GM12891 (cell line): ENCODE measurements around the gene BTBD9.

Source experiments
- DNase-seq: peaks from one replicate; pipeline ENCODE4 v3.0.0; 2011; ENCODE audit warnings: low spot score; ENCODE audit not compliant: insufficient read length
- FAIRE-seq: peaks from 2 replicates; lab custom pipeline; 2011; peaks lifted over from hg19 to GRCh38; lab: Jason Lieb, UNC
- PAX5 ChIP-seq: IDR thresholded peaks from 2 replicates; pipeline ENCODE4 v1.6.1; 2011; ENCODE audit warnings: low read length, moderate library complexity, mild to moderate bottlenecking; ENCODE audit not compliant: insufficient read depth, severe bottlenecking
- POLR2A ChIP-seq: IDR thresholded peaks from 2 replicates; pipeline ENCODE4 v1.6.1; 2011; ENCODE audit warnings: low read depth, low read length, control low read depth
- POLR2AphosphoS5 ChIP-seq: IDR thresholded peaks from 2 replicates; pipeline ENCODE4 v1.6.1; 2011; ENCODE audit warnings: low read depth, low read length, control low read depth
- POU2F2 ChIP-seq: IDR thresholded peaks from 2 replicates; pipeline ENCODE4 v1.6.1; 2011; ENCODE audit warnings: low read depth, mild to moderate bottlenecking, control low read depth, low read length, moderate library complexity
- SPI1 ChIP-seq: IDR thresholded peaks from 2 replicates; pipeline ENCODE4 v1.6.1; 2011; ENCODE audit warnings: low read depth, low read length, control low read depth
- TAF1 ChIP-seq: IDR thresholded peaks from 2 replicates; pipeline ENCODE4 v1.6.1; 2011; ENCODE audit warnings: low read depth, low read length, control low read depth

BTBD9 gene

DNA sequence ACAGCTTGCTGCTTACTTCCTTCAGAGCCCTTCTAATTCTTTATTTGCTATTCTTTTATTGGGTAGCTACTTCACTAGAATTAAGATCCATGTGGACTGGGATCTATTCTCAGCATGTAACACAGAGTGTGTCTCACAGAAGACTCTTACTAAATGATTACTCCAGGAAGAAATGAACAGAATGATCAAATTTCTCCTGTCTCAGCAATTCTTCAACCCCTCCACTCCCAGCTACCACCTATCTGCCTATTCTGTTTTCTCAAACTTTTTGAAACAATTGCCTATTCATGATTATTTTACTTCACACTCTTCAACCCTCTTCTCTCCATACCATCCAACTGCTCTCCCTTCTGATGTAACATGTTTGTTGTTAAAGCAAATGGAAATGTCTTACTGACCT lies 132.6 kb downstream of the BTBD9 start:
- DNase-seq (no peak), FAIRE-seq (no peak)
- no peak for TF ChIP-seq POLR2A
- no peak for TF ChIP-seq SPI1
- no peak for TF ChIP-seq TAF1
- no peak for TF ChIP-seq POLR2AphosphoS5
- TF ChIP-seq PAX5: no peak
- no peak for TF ChIP-seq POU2F2

DNA sequence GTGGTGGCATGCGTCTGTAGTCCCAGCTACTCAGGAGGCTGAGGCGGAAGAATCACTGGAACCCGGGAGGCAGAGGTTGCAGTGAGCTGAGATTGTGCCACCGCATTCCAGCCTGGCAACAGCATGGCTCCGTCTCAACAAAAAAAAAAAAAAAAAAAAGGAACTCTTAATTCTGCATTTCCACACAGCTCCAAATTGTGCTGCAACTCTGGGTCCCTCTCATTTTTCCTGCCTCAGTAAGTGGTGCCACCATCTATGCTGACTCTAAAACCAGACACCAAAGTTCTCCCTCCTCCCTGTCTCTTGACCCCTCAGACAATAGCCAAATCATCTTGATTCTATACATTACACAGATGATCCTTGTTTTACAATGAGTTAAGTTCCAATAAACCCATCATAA lies 133.9 kb downstream of the BTBD9 start:
- FAIRE-seq: no peak
- no peak for TF ChIP-seq POU2F2
- no peak for TF ChIP-seq POLR2AphosphoS5
- no peak for TF ChIP-seq TAF1
- TF ChIP-seq PAX5: no peak
- TF ChIP-seq POLR2A: no peak
- no peak for TF ChIP-seq SPI1
- no peak for DNase-seq

GRCh38 chr6:38504996-38505395 lies 134.7 kb downstream of the BTBD9 start:
- no peak for DNase-seq
- TF ChIP-seq PAX5 (no peak), POLR2AphosphoS5 (no peak), TAF1 (no peak), SPI1 (no peak), POU2F2 (no peak), POLR2A (no peak)
- no peak for FAIRE-seq

DNA sequence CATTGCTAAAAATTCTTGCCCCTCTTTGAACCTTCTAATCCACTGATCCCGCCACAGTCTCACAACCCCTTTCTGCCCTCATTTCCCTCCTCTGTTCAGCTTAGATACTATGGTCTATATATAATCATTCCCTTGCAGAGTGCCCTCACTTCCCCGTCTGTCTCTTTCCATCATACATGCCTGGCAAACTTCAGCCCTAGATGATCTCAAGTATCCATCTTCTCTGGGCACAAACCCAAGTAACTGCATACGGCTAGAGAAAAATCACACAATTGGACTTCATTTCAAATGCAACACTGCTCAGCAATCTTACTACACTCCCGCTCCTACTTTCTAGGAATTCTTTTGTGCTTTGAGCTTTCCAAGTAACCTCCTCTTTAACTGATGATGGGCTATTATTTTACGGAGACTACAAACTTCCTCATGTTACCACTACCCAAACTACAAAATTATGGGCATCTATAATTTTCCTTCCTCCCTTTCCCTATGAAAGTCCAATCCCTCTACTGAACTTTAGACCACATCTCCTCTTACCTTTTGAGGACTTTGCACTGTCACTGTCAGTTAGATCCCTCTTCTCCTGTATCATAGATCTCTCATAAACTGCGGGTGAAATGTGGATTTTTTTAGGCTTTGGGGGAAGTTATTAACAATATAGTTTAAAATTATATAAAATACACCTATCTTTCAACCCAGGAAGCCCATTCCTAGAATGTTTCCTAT lies 135.6 kb downstream of the BTBD9 start:
- DNase-seq: no peak
- TF ChIP-seq SPI1: no peak
- no peak for TF ChIP-seq POU2F2
- no peak for TF ChIP-seq POLR2A
- no peak for TF ChIP-seq TAF1
- no peak for TF ChIP-seq POLR2AphosphoS5
- no peak for TF ChIP-seq PAX5
- FAIRE-seq: no peak

DNA sequence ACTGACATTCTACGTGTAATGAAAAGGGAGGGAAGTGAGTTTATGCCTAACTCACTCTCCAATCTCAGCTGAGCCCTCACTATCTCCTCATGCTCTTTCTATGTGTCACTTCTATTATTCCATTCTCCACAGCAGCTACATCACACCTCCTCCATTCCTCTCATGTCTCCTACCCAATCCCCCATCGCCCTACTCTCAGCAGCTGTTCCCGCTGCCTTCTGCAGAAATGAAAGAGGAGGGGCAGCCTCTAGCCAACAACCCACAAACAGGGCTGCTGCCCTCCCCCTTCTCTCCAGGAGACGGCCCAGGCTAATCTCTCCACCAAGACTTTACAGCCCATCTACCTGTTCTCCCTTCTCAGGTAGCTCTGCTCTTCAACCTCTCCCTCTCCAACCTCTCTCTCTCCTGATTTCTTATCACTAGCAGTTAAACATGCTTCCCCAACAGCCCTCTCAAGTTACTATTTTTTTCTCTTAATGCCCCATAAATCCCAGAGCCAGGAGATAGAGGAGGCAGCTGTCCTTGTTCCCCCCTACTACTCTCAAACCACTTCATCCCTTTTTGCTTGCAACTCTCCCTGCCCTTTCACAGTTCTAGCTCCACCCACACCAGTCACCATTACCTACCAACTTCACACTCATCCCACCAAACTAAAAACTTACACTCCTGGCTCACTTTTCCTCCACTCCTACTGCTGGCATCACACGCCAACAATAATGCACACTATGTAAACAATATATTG lies 136.5 kb downstream of the BTBD9 start:
- no peak for FAIRE-seq

DNA sequence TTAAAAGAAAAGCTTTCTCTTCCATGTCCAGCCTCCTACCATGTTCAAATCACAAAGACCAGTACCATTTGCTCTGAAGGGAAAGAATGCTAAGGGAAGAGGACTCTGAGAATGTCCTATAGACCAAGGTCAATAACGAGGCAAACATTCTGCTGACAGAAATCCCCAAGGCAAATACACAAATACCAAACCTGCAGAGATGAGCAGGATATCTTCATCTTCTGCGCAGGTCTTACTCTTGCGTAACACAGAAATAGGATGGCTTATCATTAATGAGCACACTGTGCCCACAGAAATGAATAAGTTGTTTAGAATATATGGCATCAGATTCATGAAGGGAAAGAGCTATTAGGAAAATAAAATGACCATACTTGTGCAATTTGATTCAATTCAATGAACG lies 137.3 kb downstream of the BTBD9 start:
- no peak for TF ChIP-seq SPI1
- TF ChIP-seq PAX5: no peak
- no peak for TF ChIP-seq POLR2A
- TF ChIP-seq POLR2AphosphoS5: no peak
- no peak for TF ChIP-seq POU2F2
- FAIRE-seq (no peak), DNase-seq (no peak)

More for the DNA sequence above, 136.5 kb downstream of the BTBD9 start:
- no peak for TF ChIP-seq TAF1
- no peak for TF ChIP-seq POLR2AphosphoS5
- TF ChIP-seq PAX5: no peak
- no peak for TF ChIP-seq SPI1
- TF ChIP-seq POLR2A: no peak
- no peak for TF ChIP-seq POU2F2
- no peak for DNase-seq

DNA sequence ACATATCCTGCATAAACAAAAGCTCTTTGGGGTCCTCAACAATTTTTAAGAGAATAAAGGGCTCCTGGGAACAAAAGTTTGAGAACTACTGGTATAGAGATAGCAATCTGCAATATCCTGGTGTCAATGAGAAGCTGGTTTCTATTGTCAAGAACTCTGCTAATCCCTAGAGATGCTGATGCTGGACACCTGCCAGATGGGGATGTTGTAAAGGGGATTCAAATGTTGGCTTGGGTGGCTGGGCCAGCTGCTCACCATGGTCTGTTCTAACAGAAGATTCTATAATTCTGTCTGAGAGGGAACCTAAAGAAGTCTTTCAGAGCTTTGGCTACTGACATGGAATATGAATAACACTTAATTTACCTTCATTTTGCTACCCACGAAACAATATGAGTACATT lies 137.8 kb downstream of the BTBD9 start:
- no peak for DNase-seq
- TF ChIP-seq PAX5: no peak
- no peak for TF ChIP-seq POLR2AphosphoS5
- TF ChIP-seq TAF1: no peak
- no peak for TF ChIP-seq SPI1
- TF ChIP-seq POU2F2: no peak
- TF ChIP-seq POLR2A: no peak
- FAIRE-seq: no peak

DNA sequence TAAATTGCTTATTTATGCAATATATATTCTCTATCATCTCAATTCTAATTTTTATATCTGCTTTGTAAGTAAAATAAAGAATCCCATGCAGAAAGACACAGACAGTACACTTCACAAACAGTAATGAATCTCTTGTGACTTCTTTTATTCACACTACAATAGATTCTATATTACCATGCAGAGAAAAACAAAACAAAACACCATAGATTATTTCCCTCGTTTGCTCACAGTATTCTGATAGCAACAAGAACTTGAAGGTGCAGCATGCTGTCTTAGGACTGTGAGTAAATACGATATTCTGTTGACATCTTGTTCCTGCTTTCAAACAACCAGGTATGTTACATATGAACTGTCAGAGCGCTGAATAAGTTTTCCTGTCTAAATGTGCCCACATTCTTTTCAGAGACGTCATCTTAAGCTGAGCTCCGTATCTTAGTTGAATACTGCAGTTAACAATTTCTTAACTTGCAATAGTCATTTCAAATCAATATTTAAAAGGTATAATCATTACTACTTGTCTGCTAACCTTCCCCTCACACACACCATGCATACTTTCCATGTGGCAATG lies 140.1 kb downstream of the BTBD9 start:
- DNase-seq (no peak), FAIRE-seq (no peak)
- TF ChIP-seq PAX5: no peak
- no peak for TF ChIP-seq POU2F2
- TF ChIP-seq POLR2AphosphoS5: no peak
- TF ChIP-seq TAF1: no peak

- no peak for FAIRE-seq
- TF ChIP-seq TAF1 (no peak), POLR2AphosphoS5 (no peak), POU2F2 (no peak), PAX5 (no peak), POLR2A (no peak), SPI1 (no peak)
- DNase-seq: no peak
Measured at GRCh38 chr6:38498805-38499445, 140.8 kb downstream of the BTBD9 start.
